ENCODE results near the gene MRPS7.

- peak; percentile 92 for TF ChIP-seq CTCF (IDR thresholded peaks at IDR 0.05)
- TF ChIP-seq POLR2A (IDR thresholded peaks at IDR 0.05; ENCODE audit: low read length), result peak; percentile 78
- no peak for TF ChIP-seq FOSL2 (IDR thresholded peaks at IDR 0.05)
- peak; percentile 26; the same call in 1 of the 2 replicates for TF ChIP-seq FOSL2 (CRISPR knock-in tag; IDR thresholded peaks at IDR 0.05)
- TF ChIP-seq SREBF2 (IDR thresholded peaks at IDR 0.05), result 0 out of 2 replicates have a peak, but pooled peaks have one; percentile 8
- TF ChIP-seq MYC (IDR thresholded peaks at IDR 0.05; ENCODE audit: borderline replicate concordance, low read length), result peak; percentile 53; the same call in 1 of the 2 replicates
- no peak for TF ChIP-seq CEBPB (IDR thresholded peaks at IDR 0.05)
- TF ChIP-seq ELK1 (IDR thresholded peaks at IDR 0.05; ENCODE audit: low read depth, low read length), result no peak
- no peak for TF ChIP-seq ZC3H11A (IDR thresholded peaks at IDR 0.05)
- peak; percentile 83 for TF ChIP-seq MAX (IDR thresholded peaks at IDR 0.05)
- no peak for TF ChIP-seq USF2 (IDR thresholded peaks at IDR 0.05)
- no peak for TF ChIP-seq REST (IDR thresholded peaks at IDR 0.05)
These were observed 9.7 kb downstream of the MRPS7 start for GRCh38 chr17:75271233-75271954.
